ENCODE measurements around the gene FBXL7.

Gene FBXL7

GRCh38 chr5:15783734-15784133 lies 283.8 kb downstream of the FBXL7 start:
- no peak overlapping the region for H3K4me3 ChIP-seq (ENCODE audit: control insufficient read depth, low read depth, low read length)
- DNase-seq (ENCODE audit: low read depth) = no peak
- TF ChIP-seq CTCF (IDR thresholded peaks at IDR 0.05; ENCODE audit: control insufficient read depth, insufficient read depth, low read depth, low read length, missing control alignments) = no peak

- H3K4me3 ChIP-seq (ENCODE audit: control insufficient read depth, low read depth, low read length) = no peak overlapping the region
- DNase-seq (ENCODE audit: low read depth) = no peak
- TF ChIP-seq CTCF (IDR thresholded peaks at IDR 0.05; ENCODE audit: control insufficient read depth, insufficient read depth, low read depth, low read length, missing control alignments) = no peak
Measured at GRCh38 chr5:15785531-15785981, 285.6 kb downstream of the FBXL7 start.

GRCh38 chr5:15786326-15786725 lies 286.3 kb downstream of the FBXL7 start:
- TF ChIP-seq CTCF (IDR thresholded peaks at IDR 0.05; ENCODE audit: control insufficient read depth, insufficient read depth, low read depth, low read length, missing control alignments) = no peak
- H3K4me3 ChIP-seq (ENCODE audit: control insufficient read depth, low read depth, low read length) = no peak overlapping the region
- DNase-seq (ENCODE audit: low read depth) = no peak

GRCh38 chr5:15786884-15787283 lies 286.9 kb downstream of the FBXL7 start:
- no peak for TF ChIP-seq CTCF (IDR thresholded peaks at IDR 0.05; ENCODE audit: control insufficient read depth, insufficient read depth, low read depth, low read length, missing control alignments)
- DNase-seq (ENCODE audit: low read depth) = no peak
- H3K4me3 ChIP-seq (ENCODE audit: control insufficient read depth, low read depth, low read length) = no peak overlapping the region

- no peak overlapping the region for H3K4me3 ChIP-seq (ENCODE audit: control insufficient read depth, low read depth, low read length)
- DNase-seq (ENCODE audit: low read depth) = no peak
- TF ChIP-seq CTCF (IDR thresholded peaks at IDR 0.05; ENCODE audit: control insufficient read depth, insufficient read depth, low read depth, low read length, missing control alignments) = no peak
Measured at GRCh38 chr5:15787681-15788080, 287.7 kb downstream of the FBXL7 start.

GRCh38 chr5:15789642-15790041 lies 289.7 kb downstream of the FBXL7 start:
- no peak for DNase-seq (ENCODE audit: low read depth)
- no peak for TF ChIP-seq CTCF (IDR thresholded peaks at IDR 0.05; ENCODE audit: control insufficient read depth, insufficient read depth, low read depth, low read length, missing control alignments)
- H3K4me3 ChIP-seq (ENCODE audit: control insufficient read depth, low read depth, low read length) = no peak overlapping the region

- TF ChIP-seq CTCF (IDR thresholded peaks at IDR 0.05; ENCODE audit: control insufficient read depth, insufficient read depth, low read depth, low read length, missing control alignments) = no peak
- no peak overlapping the region for H3K4me3 ChIP-seq (ENCODE audit: control insufficient read depth, low read depth, low read length)
- DNase-seq (ENCODE audit: low read depth) = no peak
Measured at GRCh38 chr5:15790446-15791018, 290.6 kb downstream of the FBXL7 start.

Data from AG09309 (cell line).